NCI-H1436 (cell line): ENCODE measurements around the gene ZNF280A.
"Not testable (repeated sequence)": the region's sequence is repeated elsewhere in the genome, so short reads cannot be mapped to it uniquely, and the experiment has no call there.

Experiments
- DNase-seq: peaks from one replicate; lab custom pipeline; 2025; lab: John Stamatoyannopoulos, UW

The ZNF280A gene

GRCh38 chr22:22513619-22514018 is 6.5 kb downstream of the ZNF280A start:
- no peak for DNase-seq

GRCh38 chr22:22512951-22513350 is 7.1 kb downstream of the ZNF280A start:
- no peak for DNase-seq

GRCh38 chr22:22510833-22511232 is 9.2 kb downstream of the ZNF280A start:
- DNase-seq = not testable (repeated sequence)

GRCh38 chr22:22509912-22510311 is 10.2 kb downstream of the ZNF280A start:
- not testable (repeated sequence) for DNase-seq

- peak; percentile 84 for DNase-seq
Observed at GRCh38 chr22:22508274-22509176, 11.5 kb downstream of the ZNF280A start, which contains the start of gene ZNF280B. TSS of gene ZNF280B (minus strand) at chr22:22508742. CDS start at chr22:22489398, 19,344 bp downstream.

GRCh38 chr22:22507743-22508273 is 12.3 kb downstream of the ZNF280A start:
- peak; percentile 2 for DNase-seq

- no peak for DNase-seq
Observed at GRCh38 chr22:22506736-22507135, 13.3 kb downstream of the ZNF280A start.

- no peak for DNase-seq
Observed at GRCh38 chr22:22498267-22498666, 21.8 kb downstream of the ZNF280A start.

GRCh38 chr22:22491589-22491988 is 28.5 kb downstream of the ZNF280A start:
- DNase-seq = not testable (repeated sequence)

- DNase-seq = no peak
Observed at GRCh38 chr22:22488736-22489135, 31.3 kb downstream of the ZNF280A start.

- no peak for DNase-seq
Observed at GRCh38 chr22:22487869-22488597, 32.0 kb downstream of the ZNF280A start.

GRCh38 chr22:22487059-22487458 is 33.0 kb downstream of the ZNF280A start:
- no peak for DNase-seq

- no peak for DNase-seq
Observed at GRCh38 chr22:22486132-22486899, 33.8 kb downstream of the ZNF280A start.

- DNase-seq = no peak
Observed at GRCh38 chr22:22485524-22485923, 34.5 kb downstream of the ZNF280A start.

GRCh38 chr22:22484023-22484422 is 36.0 kb downstream of the ZNF280A start:
- no peak for DNase-seq

GRCh38 chr22:22480940-22481339 is 39.1 kb downstream of the ZNF280A start:
- no peak for DNase-seq

GRCh38 chr22:22479999-22480532 is 40.0 kb downstream of the ZNF280A start:
- DNase-seq = no peak

- DNase-seq = no peak
Observed at GRCh38 chr22:22479116-22479515, 41.0 kb downstream of the ZNF280A start.

GRCh38 chr22:22478470-22478869 is 41.6 kb downstream of the ZNF280A start:
- no peak for DNase-seq

- DNase-seq = no peak
Observed at GRCh38 chr22:22474733-22475132, 45.3 kb downstream of the ZNF280A start.

- DNase-seq = not testable (repeated sequence)
Observed at GRCh38 chr22:22471104-22471503, 49.0 kb downstream of the ZNF280A start.

GRCh38 chr22:22469527-22469926 is 50.5 kb downstream of the ZNF280A start:
- DNase-seq = no peak
